Measurements from ENCODE around the gene SLC20A1.

DNA sequence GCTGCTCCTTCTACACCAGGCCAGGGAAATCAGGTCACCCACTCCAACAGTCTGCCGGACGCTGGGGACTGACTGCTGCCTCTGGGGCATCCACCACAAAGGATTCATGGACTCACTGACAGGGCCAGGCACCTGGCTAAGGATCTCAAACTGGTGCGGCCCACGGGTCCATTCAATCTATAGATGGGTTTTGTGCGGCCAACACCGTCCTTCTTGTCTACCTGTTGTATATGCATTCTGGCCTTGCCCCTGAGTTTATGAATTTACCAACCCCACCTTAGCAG lies 10.9 kb upstream of the SLC20A1 start:
- TF ChIP-seq, protein P1, sequence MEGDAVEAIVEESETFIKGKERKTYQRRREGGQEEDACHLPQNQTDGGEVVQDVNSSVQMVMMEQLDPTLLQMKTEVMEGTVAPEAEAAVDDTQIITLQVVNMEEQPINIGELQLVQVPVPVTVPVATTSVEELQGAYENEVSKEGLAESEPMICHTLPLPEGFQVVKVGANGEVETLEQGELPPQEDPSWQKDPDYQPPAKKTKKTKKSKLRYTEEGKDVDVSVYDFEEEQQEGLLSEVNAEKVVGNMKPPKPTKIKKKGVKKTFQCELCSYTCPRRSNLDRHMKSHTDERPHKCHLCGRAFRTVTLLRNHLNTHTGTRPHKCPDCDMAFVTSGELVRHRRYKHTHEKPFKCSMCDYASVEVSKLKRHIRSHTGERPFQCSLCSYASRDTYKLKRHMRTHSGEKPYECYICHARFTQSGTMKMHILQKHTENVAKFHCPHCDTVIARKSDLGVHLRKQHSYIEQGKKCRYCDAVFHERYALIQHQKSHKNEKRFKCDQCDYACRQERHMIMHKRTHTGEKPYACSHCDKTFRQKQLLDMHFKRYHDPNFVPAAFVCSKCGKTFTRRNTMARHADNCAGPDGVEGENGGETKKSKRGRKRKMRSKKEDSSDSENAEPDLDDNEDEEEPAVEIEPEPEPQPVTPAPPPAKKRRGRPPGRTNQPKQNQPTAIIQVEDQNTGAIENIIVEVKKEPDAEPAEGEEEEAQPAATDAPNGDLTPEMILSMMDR (IDR thresholded peaks at IDR 0.05 in 4 of 5, conservative IDR thresholded peaks at IDR 0.05 in 1 of 5), result no peak
- no peak for TF ChIP-seq POLR2A (IDR thresholded peaks at IDR 0.05)

Measured in gastrocnemius medialis (tissue), 4 donors.